Chondrocyte (in vitro differentiated cells): ENCODE measurements around the gene DIRAS1. TPM values are rescaled to one million over a fixed set of nuclear protein-coding genes. Genes with fewer than 3 reads are reported as not detected.

Source experiments
- DNase-seq: peaks from one replicate; pipeline ENCODE4 v3.0.0; 2021; ENCODE audit warnings: mixed read lengths, low spot score
- H3K27ac Mint-ChIP-seq: one replicate; pipeline ENCODE4 v1.8.0; 2021; ENCODE audit warnings: mild to moderate bottlenecking, moderate library complexity, mixed read lengths; ENCODE audit not compliant: unreplicated experiment
- H3K27me3 Mint-ChIP-seq: 2 replicates; pipeline ENCODE4 v1.8.0; 2021; ENCODE audit warnings: low read depth, mixed read lengths
- H3K36me3 Mint-ChIP-seq: 2 replicates; pipeline ENCODE4 v1.8.0; 2021; ENCODE audit warnings: low read depth, mixed read lengths
- H3K4me1 Mint-ChIP-seq: 2 replicates; pipeline ENCODE4 v1.8.0; 2021; ENCODE audit warnings: low read depth, mild to moderate bottlenecking, mixed read lengths
- H3K4me3 Mint-ChIP-seq: one replicate; pipeline ENCODE4 v1.8.0; 2021; ENCODE audit warnings: mild to moderate bottlenecking, moderate library complexity, mixed read lengths; ENCODE audit not compliant: unreplicated experiment
- H3K9me3 Mint-ChIP-seq: 2 replicates; pipeline ENCODE4 v1.8.0; 2021; ENCODE audit warnings: low read depth, mixed read lengths
- total RNA-seq: library from RNA; stranded (reverse); gene quantifications from 3 replicates; pipeline ENCODE4 v1.2.1, GENCODE V29; 2021
- TF ChIP-seq, protein P1 (sequence below): fragments of 200-600 bp; sonication (generic); IDR thresholded peaks from 2 replicates; pipeline ENCODE4 v1.5.0; 2021; ENCODE audit warnings: antibody characterized with exemption, mild to moderate bottlenecking, moderate library complexity

Gene DIRAS1
- total RNA-seq, 1 donor from 2014 or later: 20.9 TPM

GRCh38 chr19:2758601-2759313 lies 37.6 kb upstream of the DIRAS1 start:
- Mint-ChIP-seq H3K4me1 (no peaks in the 10 kb centered on the region), H3K4me3 (no peak overlapping the region), H3K36me3 (peaks cover 6% of the 10 kb centered on the region), H3K9me3 (no peaks in the 10 kb centered on the region), H3K27me3 (no peaks in the 10 kb centered on the region), H3K27ac (no peak overlapping the region)
- no peak for DNase-seq
- TF ChIP-seq, protein P1, sequence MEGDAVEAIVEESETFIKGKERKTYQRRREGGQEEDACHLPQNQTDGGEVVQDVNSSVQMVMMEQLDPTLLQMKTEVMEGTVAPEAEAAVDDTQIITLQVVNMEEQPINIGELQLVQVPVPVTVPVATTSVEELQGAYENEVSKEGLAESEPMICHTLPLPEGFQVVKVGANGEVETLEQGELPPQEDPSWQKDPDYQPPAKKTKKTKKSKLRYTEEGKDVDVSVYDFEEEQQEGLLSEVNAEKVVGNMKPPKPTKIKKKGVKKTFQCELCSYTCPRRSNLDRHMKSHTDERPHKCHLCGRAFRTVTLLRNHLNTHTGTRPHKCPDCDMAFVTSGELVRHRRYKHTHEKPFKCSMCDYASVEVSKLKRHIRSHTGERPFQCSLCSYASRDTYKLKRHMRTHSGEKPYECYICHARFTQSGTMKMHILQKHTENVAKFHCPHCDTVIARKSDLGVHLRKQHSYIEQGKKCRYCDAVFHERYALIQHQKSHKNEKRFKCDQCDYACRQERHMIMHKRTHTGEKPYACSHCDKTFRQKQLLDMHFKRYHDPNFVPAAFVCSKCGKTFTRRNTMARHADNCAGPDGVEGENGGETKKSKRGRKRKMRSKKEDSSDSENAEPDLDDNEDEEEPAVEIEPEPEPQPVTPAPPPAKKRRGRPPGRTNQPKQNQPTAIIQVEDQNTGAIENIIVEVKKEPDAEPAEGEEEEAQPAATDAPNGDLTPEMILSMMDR: no peak

GRCh38 chr19:2756921-2757881 lies 36.0 kb upstream of the DIRAS1 start:
- no peaks in the 10 kb centered on the region for H3K4me1 Mint-ChIP-seq
- TF ChIP-seq, protein P1: no peak
- peaks cover 6% of the 10 kb centered on the region for H3K36me3 Mint-ChIP-seq
- no peak for DNase-seq
- no peak overlapping the region for H3K27ac Mint-ChIP-seq
- H3K9me3 Mint-ChIP-seq: no peaks in the 10 kb centered on the region
- H3K27me3 Mint-ChIP-seq: no peaks in the 10 kb centered on the region
- no peak overlapping the region for H3K4me3 Mint-ChIP-seq

DNA sequence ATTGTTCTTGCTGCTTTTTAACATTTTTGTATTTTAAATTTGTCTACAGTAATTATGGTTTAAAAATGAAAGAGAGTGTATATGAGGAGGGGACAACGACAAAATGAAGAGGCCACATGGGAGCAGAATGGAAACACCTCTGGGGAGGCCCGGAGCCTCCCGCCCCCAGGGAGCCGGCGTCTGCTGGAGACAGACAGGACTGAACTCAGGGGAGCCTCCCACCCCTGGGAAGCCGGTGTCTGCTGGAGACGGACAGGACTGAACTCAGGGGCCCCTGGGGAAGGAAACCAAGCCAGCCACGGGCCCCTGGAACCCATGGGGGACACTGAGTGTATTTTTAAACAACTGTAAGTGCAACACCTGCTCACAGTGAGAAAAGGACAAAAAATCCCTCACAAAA lies 35.3 kb upstream of the DIRAS1 start:
- Mint-ChIP-seq H3K9me3 (no peaks in the 10 kb centered on the region), H3K27ac (no peak overlapping the region), H3K4me1 (no peaks in the 10 kb centered on the region), H3K4me3 (no peak overlapping the region), H3K27me3 (no peaks in the 10 kb centered on the region), H3K36me3 (peaks cover 5% of the 10 kb centered on the region)
- TF ChIP-seq, protein P1: no peak
- DNase-seq: no peak

GRCh38 chr19:2755811-2756210 lies 34.6 kb upstream of the DIRAS1 start:
- Mint-ChIP-seq H3K4me1 (no peaks in the 10 kb centered on the region), H3K4me3 (no peak overlapping the region), H3K9me3 (no peaks in the 10 kb centered on the region), H3K27ac (no peak overlapping the region), H3K36me3 (peaks cover 3% of the 10 kb centered on the region), H3K27me3 (no peaks in the 10 kb centered on the region)
- TF ChIP-seq, protein P1: no peak
- peak; percentile 60 for DNase-seq

- H3K36me3 Mint-ChIP-seq: peaks cover 3% of the 10 kb centered on the region
- H3K4me1 Mint-ChIP-seq: no peaks in the 10 kb centered on the region
These were observed 34.2 kb upstream of the DIRAS1 start for GRCh38 chr19:2755448-2755705.

More at GRCh38 chr19:2755448-2755705, 34.2 kb upstream of the DIRAS1 start:
- no peak overlapping the region for H3K4me3 Mint-ChIP-seq
- TF ChIP-seq, protein P1: no peak
- DNase-seq: peak; percentile 72
- no peaks in the 10 kb centered on the region for H3K9me3 Mint-ChIP-seq
- no peak overlapping the region for H3K27ac Mint-ChIP-seq
- H3K27me3 Mint-ChIP-seq: no peaks in the 10 kb centered on the region
